Measurements from ENCODE around the gene GPR179. TPM values are rescaled to one million over a fixed set of nuclear protein-coding genes. Genes with fewer than 3 reads are reported as not detected.

The GPR179 gene
- total and polyA plus RNA-seq, 7 experiments from 2014 or later: 0.11 to 0.35 (median 0.17) TPM; not detected in 4

Other genes starting within 250 kb of the GPR179 start
- gene TBC1D3E, start 216.0 kb downstream of the GPR179 start, total RNA-seq: under 1 TPM in 1 of 5 experiments, not detected in 4; 0.32 TPM
- not detected for gene TBC1D3E, start 216.0 kb downstream of the GPR179 start, polyA plus RNA-seq
- gene TBC1D3, start 151.4 kb downstream of the GPR179 start, total RNA-seq: 10 to 100 TPM in 1 of 5 experiments, not detected in 4; 11.0 TPM
- gene TBC1D3, start 151.4 kb downstream of the GPR179 start, polyA plus RNA-seq: not detected
- 10 to 100 TPM; 15.7 to 28.6 (median 22.7) TPM for gene MRPL45, start 46.8 kb downstream of the GPR179 start, total RNA-seq
- gene MRPL45, start 46.8 kb downstream of the GPR179 start, polyA plus RNA-seq: 10 to 100 TPM; 31.2 to 41.6 TPM
- 10 to 100 TPM; 17.0 to 23.3 (median 21.5) TPM for gene SOCS7, start 7.9 kb upstream of the GPR179 start, total RNA-seq
- gene SOCS7, start 7.9 kb upstream of the GPR179 start, polyA plus RNA-seq: under 1 TPM; 0.57 to 0.81 TPM
- 1 to 10 TPM in 1 of 5 experiments, under 1 TPM in 2, not detected in 2; 0.24 to 1.3 (median 0.34) TPM for gene ARHGAP23, start 84.5 kb upstream of the GPR179 start, total RNA-seq
- not detected for gene ARHGAP23, start 84.5 kb upstream of the GPR179 start, polyA plus RNA-seq